ENCODE data around the gene TRA2B. TPM values are rescaled to one million over a fixed set of nuclear protein-coding genes. Genes with fewer than 3 reads are reported as not detected.

TRA2B gene
- total and polyA plus RNA-seq, 7 experiments from 2014 or later: 182 to 673 (median 216) TPM

DNA sequence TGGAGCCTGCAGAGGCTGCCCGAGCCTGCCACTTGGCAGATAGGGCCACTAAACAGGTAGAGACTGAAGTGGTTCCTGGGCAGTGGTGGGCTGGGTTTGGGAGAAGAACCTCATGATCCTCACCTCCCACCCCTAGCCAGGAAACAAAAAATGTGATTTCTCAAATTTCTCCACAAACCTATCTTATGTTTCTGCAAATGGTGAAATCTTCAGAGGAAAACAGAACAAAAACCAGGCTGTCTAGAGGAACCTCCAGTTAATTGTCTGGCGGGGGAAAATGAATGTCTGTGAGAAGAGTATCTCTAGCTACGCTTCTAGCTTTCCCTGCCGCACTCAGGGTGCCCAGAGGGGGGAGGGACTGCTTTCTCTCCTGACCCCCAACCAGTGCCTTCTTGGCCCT is 55.9 kb downstream of the TRA2B start:
- peaks cover 3 to 14% (median 6%) of the 10 kb centered on the region in 5 donors for H3K27me3 Mint-ChIP-seq
- CTCF ChIA-PET: no interaction called here

DNA sequence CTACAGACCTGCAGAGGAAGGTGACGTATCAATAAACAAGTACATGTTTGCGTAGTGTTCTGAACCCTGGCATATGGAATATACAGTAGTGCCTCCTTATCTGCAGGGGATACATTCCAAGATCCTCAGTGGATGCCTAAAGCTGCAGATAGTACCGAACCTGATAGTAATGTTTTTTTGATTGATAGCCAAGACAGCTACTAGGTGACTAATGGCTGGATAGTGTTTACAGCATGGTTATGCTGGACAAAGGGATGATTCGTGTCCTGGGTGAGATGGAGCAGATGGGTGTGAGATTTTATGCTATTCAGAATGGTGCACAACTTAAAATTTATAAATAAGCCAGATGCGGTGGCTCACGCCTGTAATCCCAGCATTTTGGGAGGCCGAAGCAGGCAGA is 57.2 kb downstream of the TRA2B start:
- Mint-ChIP-seq H3K9me3 (no peaks in the 10 kb centered on the region), H3K4me3 (no peak overlapping the region), H3K27ac (no peak overlapping the region), H3K27me3 (peaks cover 3 to 14% (median 6%) of the 10 kb centered on the region in 5 donors), H3K4me1 (peaks cover 0 to 1% (median 0%) of the 10 kb centered on the region in 7 donors), H3K36me3 (no peaks in the 10 kb centered on the region)
- CTCF ChIA-PET: no interaction called here
- ATAC-seq: no peak
- intact Hi-C loops (cut with micrococcal nuclease): no loop called here
- Histone ChIP-seq H3K27ac (ENCODE audit: low read depth, low read length) (no peak overlapping the region), H3K9me3 (ENCODE audit: control insufficient read depth in 2 of 3, low read length in 3 of 3) (no peaks in the 10 kb centered on the region), H3K4me3 (ENCODE audit: low read length) (no peak overlapping the region), H3K36me3 (ENCODE audit: control insufficient read depth in 2 of 3, insufficient read depth in 3 of 3, low read length in 3 of 3) (no peaks in the 10 kb centered on the region), H3K4me1 (ENCODE audit: control insufficient read depth in 2 of 2, insufficient read depth in 2 of 2, low read length in 2 of 2) (no peaks in the 10 kb centered on the region), H3K27me3 (ENCODE audit: control insufficient read depth in 2 of 2, insufficient read depth in 2 of 2, low read length in 2 of 2) (no peaks in the 10 kb centered on the region)
- DNase-seq: no peak
- POLR2A ChIA-PET: interaction anchor here (0.6 kb wide), 1 partner anchor 1095 kb away, joined by 4 read pairs; no protein-coding TSS in a partner anchor

More for the DNA sequence above, 55.9 kb downstream of the TRA2B start:
- Histone ChIP-seq H3K4me1 (ENCODE audit: control insufficient read depth in 2 of 2, insufficient read depth in 2 of 2, low read length in 2 of 2) (no peaks in the 10 kb centered on the region), H3K27ac (ENCODE audit: low read depth, low read length) (no peak overlapping the region), H3K36me3 (ENCODE audit: control insufficient read depth in 2 of 3, insufficient read depth in 3 of 3, low read length in 3 of 3) (no peaks in the 10 kb centered on the region), H3K9me3 (ENCODE audit: control insufficient read depth in 2 of 3, low read length in 3 of 3) (no peaks in the 10 kb centered on the region), H3K27me3 (ENCODE audit: control insufficient read depth in 2 of 2, insufficient read depth in 2 of 2, low read length in 2 of 2) (no peaks in the 10 kb centered on the region), H3K4me3 (ENCODE audit: low read length) (no peak overlapping the region)
- ATAC-seq (no peak), DNase-seq (no peak)
- H3K4me3 Mint-ChIP-seq: no peak overlapping the region
- intact Hi-C loops (cut with micrococcal nuclease): no loop called here
- no peaks in the 10 kb centered on the region for H3K36me3 Mint-ChIP-seq
- H3K4me1 Mint-ChIP-seq: peaks cover 0 to 1% (median 0%) of the 10 kb centered on the region in 7 donors
- POLR2A ChIA-PET: no interaction called here
- no peaks in the 10 kb centered on the region for H3K9me3 Mint-ChIP-seq
- H3K27ac Mint-ChIP-seq: no peak overlapping the region

DNA sequence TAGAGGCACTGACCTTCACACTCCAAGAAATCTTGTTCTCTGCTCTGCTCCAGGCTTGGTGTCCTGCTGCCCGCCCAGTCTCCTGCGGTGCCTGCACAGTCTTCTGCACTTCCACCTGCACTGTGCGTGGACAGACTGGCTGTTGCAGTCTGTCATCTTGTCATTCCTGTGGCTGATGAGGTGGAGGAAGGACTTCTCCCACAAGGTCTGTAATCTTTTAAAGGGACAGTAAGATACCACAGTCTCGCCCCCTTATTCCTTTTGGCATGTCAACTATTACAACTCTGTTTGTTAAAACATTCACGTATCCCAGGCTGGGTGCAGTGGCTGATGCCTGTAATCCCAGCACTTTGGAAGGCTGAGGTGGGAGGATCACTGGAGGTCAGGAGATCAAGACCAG is 58.9 kb downstream of the TRA2B start:
- H3K4me3 Mint-ChIP-seq: no peak overlapping the region
- intact Hi-C loops (cut with micrococcal nuclease): no loop called here
- no peaks in the 10 kb centered on the region for H3K36me3 Mint-ChIP-seq
- no peaks in the 10 kb centered on the region for H3K4me1 Mint-ChIP-seq
- H3K9me3 Mint-ChIP-seq: no peaks in the 10 kb centered on the region
- POLR2A ChIA-PET: no interaction called here
- Histone ChIP-seq H3K4me1 (ENCODE audit: control insufficient read depth in 2 of 2, insufficient read depth in 2 of 2, low read length in 2 of 2) (no peaks in the 10 kb centered on the region), H3K36me3 (ENCODE audit: control insufficient read depth in 2 of 3, insufficient read depth in 3 of 3, low read length in 3 of 3) (no peaks in the 10 kb centered on the region), H3K4me3 (ENCODE audit: low read length) (no peak overlapping the region), H3K27me3 (ENCODE audit: control insufficient read depth in 2 of 2, insufficient read depth in 2 of 2, low read length in 2 of 2) (no peaks in the 10 kb centered on the region), H3K9me3 (ENCODE audit: control insufficient read depth in 2 of 3, low read length in 3 of 3) (no peaks in the 10 kb centered on the region), H3K27ac (ENCODE audit: low read depth, low read length) (no peak overlapping the region)
- CTCF ChIA-PET: no interaction called here
- DNase-seq (no peak), ATAC-seq (no peak)
- H3K27me3 Mint-ChIP-seq: peaks cover 3 to 14% (median 6%) of the 10 kb centered on the region in 5 donors
- H3K27ac Mint-ChIP-seq: no peak overlapping the region

DNA sequence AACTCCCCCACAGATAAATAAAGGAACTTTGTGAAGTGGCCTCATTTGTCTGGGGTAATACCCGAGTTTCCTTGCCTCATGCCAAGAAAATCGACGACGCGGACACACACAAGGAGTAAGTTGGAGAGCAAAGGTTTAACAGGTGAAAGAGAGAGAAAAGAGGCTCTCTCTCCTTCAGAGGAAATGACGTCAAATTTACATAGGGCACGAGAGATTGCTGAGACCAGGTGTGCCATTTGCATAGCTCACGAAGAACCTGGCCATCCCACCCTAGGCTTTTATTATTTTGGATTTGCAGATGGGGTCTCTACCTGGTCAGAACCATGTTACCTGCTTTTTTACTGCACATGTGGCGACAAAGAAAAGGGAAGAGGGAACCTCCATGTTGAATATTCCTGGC is 63.7 kb downstream of the TRA2B start:
- no peak for DNase-seq
- no peak for ATAC-seq
- H3K27me3 ChIP-seq (ENCODE audit: control insufficient read depth in 2 of 2, insufficient read depth in 2 of 2, low read length in 2 of 2): no peaks in the 10 kb centered on the region
- H3K27me3 Mint-ChIP-seq: peaks cover 3 to 9% (median 5%) of the 10 kb centered on the region in 5 donors
- H3K4me1 ChIP-seq (ENCODE audit: control insufficient read depth in 2 of 2, insufficient read depth in 2 of 2, low read length in 2 of 2): no peaks in the 10 kb centered on the region
- H3K4me3 ChIP-seq (ENCODE audit: low read length): no peak overlapping the region
- no peaks in the 10 kb centered on the region for H3K36me3 ChIP-seq (ENCODE audit: control insufficient read depth in 2 of 3, insufficient read depth in 3 of 3, low read length in 3 of 3)
- no peak overlapping the region for H3K27ac ChIP-seq (ENCODE audit: low read depth, low read length)
- ChIA-PET POLR2A (no interaction called here), CTCF (no interaction called here)
- H3K9me3 Mint-ChIP-seq: no peaks in the 10 kb centered on the region
- H3K4me1 Mint-ChIP-seq: no peaks in the 10 kb centered on the region
- intact Hi-C loops (cut with micrococcal nuclease): no loop called here
- no peak overlapping the region for H3K27ac Mint-ChIP-seq
- no peaks in the 10 kb centered on the region for H3K36me3 Mint-ChIP-seq
- H3K4me3 Mint-ChIP-seq: no peak overlapping the region
- no peaks in the 10 kb centered on the region for H3K9me3 ChIP-seq (ENCODE audit: control insufficient read depth in 2 of 3, low read length in 3 of 3)

DNA sequence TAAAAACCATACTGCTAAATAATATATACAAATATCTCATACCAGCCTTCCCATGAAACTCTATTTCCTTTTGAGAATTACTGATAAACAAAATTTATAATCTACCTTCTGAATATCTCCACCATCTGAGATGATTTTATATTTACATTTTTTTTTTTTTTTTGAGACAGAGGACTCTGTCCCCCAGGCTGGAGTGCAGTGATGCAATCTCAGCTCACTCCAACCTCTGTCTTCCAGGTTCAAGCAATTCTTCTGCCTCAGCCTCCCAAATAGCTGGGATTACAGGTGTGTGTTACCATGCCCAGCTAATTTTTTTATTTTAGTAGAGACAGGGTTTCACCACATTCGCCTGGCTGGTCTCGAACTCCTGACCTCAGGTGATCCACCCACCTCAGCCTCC is 70.2 kb downstream of the TRA2B start:
- POLR2A ChIA-PET: no interaction called here
- no peak for ATAC-seq
- Mint-ChIP-seq H3K4me3 (no peak overlapping the region), H3K36me3 (no peaks in the 10 kb centered on the region), H3K27ac (no peak overlapping the region), H3K27me3 (peaks cover 0 to 25% (median 14%) of the 10 kb centered on the region in 5 donors), H3K4me1 (no peaks in the 10 kb centered on the region), H3K9me3 (peaks cover 0 to 6% (median 0%) of the 10 kb centered on the region in 11 donors)
- CTCF ChIA-PET: interaction anchor here (0.6 kb wide), 1 partner anchor 141 kb away, joined by 3 read pairs; no protein-coding TSS in a partner anchor
- Histone ChIP-seq H3K4me1 (ENCODE audit: control insufficient read depth in 2 of 2, insufficient read depth in 2 of 2, low read length in 2 of 2) (no peaks in the 10 kb centered on the region), H3K4me3 (ENCODE audit: low read length) (no peak overlapping the region), H3K27ac (ENCODE audit: low read depth, low read length) (no peak overlapping the region), H3K9me3 (ENCODE audit: control insufficient read depth in 2 of 3, low read length in 3 of 3) (no peaks in the 10 kb centered on the region), H3K36me3 (ENCODE audit: control insufficient read depth in 2 of 3, insufficient read depth in 3 of 3, low read length in 3 of 3) (no peaks in the 10 kb centered on the region), H3K27me3 (ENCODE audit: control insufficient read depth in 2 of 2, insufficient read depth in 2 of 2, low read length in 2 of 2) (no peaks in the 10 kb centered on the region)
- intact Hi-C loops (cut with micrococcal nuclease): no loop called here
- DNase-seq: no peak

DNA sequence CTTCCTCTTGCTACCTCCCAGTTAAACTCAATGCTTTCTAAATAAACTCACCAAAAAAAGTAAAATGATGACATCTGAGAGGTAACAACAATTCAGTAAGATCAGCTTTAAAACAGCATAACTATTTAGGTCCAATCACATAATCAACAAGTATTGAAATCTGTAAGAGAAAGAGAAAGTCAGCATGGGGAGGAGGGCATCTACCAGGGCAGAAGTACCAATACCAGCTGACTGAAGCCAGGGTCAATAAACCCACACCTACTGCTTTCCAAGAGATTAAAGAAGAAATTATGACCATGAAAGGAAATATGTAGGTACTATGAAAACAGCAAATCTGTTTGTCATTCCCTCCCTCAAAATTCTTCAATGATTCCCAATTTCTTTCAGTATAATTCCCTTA is 70.8 kb downstream of the TRA2B start:
- H3K9me3 Mint-ChIP-seq: peaks cover 0 to 6% (median 0%) of the 10 kb centered on the region in 11 donors
- Histone ChIP-seq H3K9me3 (ENCODE audit: control insufficient read depth in 2 of 3, low read length in 3 of 3) (no peaks in the 10 kb centered on the region), H3K27me3 (ENCODE audit: control insufficient read depth in 2 of 2, insufficient read depth in 2 of 2, low read length in 2 of 2) (no peaks in the 10 kb centered on the region), H3K27ac (ENCODE audit: low read depth, low read length) (no peak overlapping the region), H3K4me3 (ENCODE audit: low read length) (no peak overlapping the region), H3K4me1 (ENCODE audit: control insufficient read depth in 2 of 2, insufficient read depth in 2 of 2, low read length in 2 of 2) (no peaks in the 10 kb centered on the region), H3K36me3 (ENCODE audit: control insufficient read depth in 2 of 3, insufficient read depth in 3 of 3, low read length in 3 of 3) (no peaks in the 10 kb centered on the region)
- H3K27me3 Mint-ChIP-seq: peaks cover 0 to 25% (median 16%) of the 10 kb centered on the region in 5 donors
- POLR2A ChIA-PET: no interaction called here
- no peak for DNase-seq
- no peak for ATAC-seq
- no peak overlapping the region for H3K27ac Mint-ChIP-seq
- H3K4me1 Mint-ChIP-seq: no peaks in the 10 kb centered on the region
- H3K4me3 Mint-ChIP-seq: no peak overlapping the region
- H3K36me3 Mint-ChIP-seq: no peaks in the 10 kb centered on the region
- CTCF ChIA-PET: no interaction called here
- intact Hi-C loops (cut with micrococcal nuclease): no loop called here

DNA sequence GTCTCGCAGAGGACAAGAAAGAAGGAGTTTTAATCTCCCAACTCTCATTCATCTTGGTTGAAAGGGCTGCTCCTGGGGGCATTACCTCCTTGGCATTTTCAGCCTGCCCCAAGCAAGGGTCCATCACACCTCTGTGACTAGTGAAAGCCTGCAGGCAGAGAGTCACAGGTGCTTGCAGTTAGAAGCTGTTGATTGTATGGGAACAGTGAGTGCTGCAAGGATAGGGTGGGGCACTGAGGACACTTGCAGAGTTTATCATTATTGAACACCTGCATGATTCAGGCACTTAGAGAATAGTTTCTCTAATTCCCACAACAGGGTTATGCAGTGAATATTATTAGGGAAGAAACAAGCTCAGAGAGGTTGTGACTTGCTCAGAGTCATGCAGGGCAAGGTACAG is 71.3 kb downstream of the TRA2B start:
- no peak for ATAC-seq

More for the DNA sequence above, 71.3 kb downstream of the TRA2B start:
- ChIA-PET POLR2A (no interaction called here), CTCF (no interaction called here)
- Mint-ChIP-seq H3K4me1 (no peaks in the 10 kb centered on the region), H3K27me3 (peaks cover 0 to 25% (median 16%) of the 10 kb centered on the region in 5 donors), H3K27ac (no peak overlapping the region), H3K4me3 (no peak overlapping the region), H3K9me3 (peaks cover 0 to 6% (median 0%) of the 10 kb centered on the region in 11 donors), H3K36me3 (no peaks in the 10 kb centered on the region)
- H3K4me1 ChIP-seq (ENCODE audit: control insufficient read depth in 2 of 2, insufficient read depth in 2 of 2, low read length in 2 of 2): no peaks in the 10 kb centered on the region
- no peak for DNase-seq
- intact Hi-C loops (cut with micrococcal nuclease): no loop called here
- no peaks in the 10 kb centered on the region for H3K9me3 ChIP-seq (ENCODE audit: control insufficient read depth in 2 of 3, low read length in 3 of 3)
- H3K36me3 ChIP-seq (ENCODE audit: control insufficient read depth in 2 of 3, insufficient read depth in 3 of 3, low read length in 3 of 3): no peaks in the 10 kb centered on the region
- no peak overlapping the region for H3K4me3 ChIP-seq (ENCODE audit: low read length)
- H3K27me3 ChIP-seq (ENCODE audit: control insufficient read depth in 2 of 2, insufficient read depth in 2 of 2, low read length in 2 of 2): no peaks in the 10 kb centered on the region
- H3K27ac ChIP-seq (ENCODE audit: low read depth, low read length): no peak overlapping the region
